Medulla oblongata (tissue), 1 donor: ENCODE results near the gene MRPS12.
A peak's percentile ranks its signal among the peaks of the same experiment; 100 is the strongest.
"Not testable (repeated sequence)": the region's sequence is repeated elsewhere in the genome, so short reads cannot be mapped to it uniquely, and the experiment has no call there.

Source experiments
- DNase-seq: peaks from one replicate; pipeline ENCODE4 v3.0.0-alpha.2; 2015; ENCODE audit errors: extremely low spot score

Gene MRPS12

GRCh38 chr19:38939957-38940356 lies 9.2 kb downstream of the MRPS12 start:
- no peak for DNase-seq

- not testable (repeated sequence) for DNase-seq
Observed at GRCh38 chr19:38941466-38941865, 10.7 kb downstream of the MRPS12 start.

GRCh38 chr19:38941979-38942378 lies 11.2 kb downstream of the MRPS12 start:
- DNase-seq, result no peak

- no peak for DNase-seq
Observed at GRCh38 chr19:38942471-38943181, 11.9 kb downstream of the MRPS12 start.

GRCh38 chr19:38944981-38945506 lies 14.3 kb downstream of the MRPS12 start:
- no peak for DNase-seq

- DNase-seq, result no peak
Observed at GRCh38 chr19:38945562-38946228, 15.0 kb downstream of the MRPS12 start.

GRCh38 chr19:38946229-38947010 lies 15.7 kb downstream of the MRPS12 start:
- no peak for DNase-seq

GRCh38 chr19:38949580-38950367 lies 19.0 kb downstream of the MRPS12 start:
- peak; percentile 84 for DNase-seq

GRCh38 chr19:38951187-38951586 lies 20.4 kb downstream of the MRPS12 start:
- DNase-seq, result no peak

GRCh38 chr19:38952395-38953165 lies 21.8 kb downstream of the MRPS12 start:
- DNase-seq, result peak; percentile 71

GRCh38 chr19:38953677-38954076 lies 22.9 kb downstream of the MRPS12 start:
- DNase-seq, result no peak

GRCh38 chr19:38956264-38956663 lies 25.5 kb downstream of the MRPS12 start:
- no peak for DNase-seq

- no peak for DNase-seq
Observed at GRCh38 chr19:38958301-38958700, 27.6 kb downstream of the MRPS12 start.

- DNase-seq, result no peak
Observed at GRCh38 chr19:38959618-38960017, 28.9 kb downstream of the MRPS12 start.

GRCh38 chr19:38964738-38965137 lies 34.0 kb downstream of the MRPS12 start:
- no peak for DNase-seq

GRCh38 chr19:38966149-38966548 lies 35.4 kb downstream of the MRPS12 start:
- DNase-seq, result not testable (repeated sequence)

- DNase-seq, result no peak
Observed at GRCh38 chr19:38970664-38971532, 40.2 kb downstream of the MRPS12 start.

- DNase-seq, result no peak
Observed at GRCh38 chr19:38971672-38972071, 40.9 kb downstream of the MRPS12 start.

- no peak for DNase-seq
Observed at GRCh38 chr19:38974624-38975213, 44.0 kb downstream of the MRPS12 start.
